PC-3 (cell line): Measurements from ENCODE around the gene GABRP. TPM values are rescaled to one million over a fixed set of nuclear protein-coding genes. Genes with fewer than 3 reads are reported as not detected.

Experiments
- ATAC-seq: fragments of 200-7000 bp; cut with Tn5 transposase; 2 replicates; pipeline ENCODE4 v1.9.1; 2020; ENCODE audit warnings: mild to moderate bottlenecking, moderate library complexity
- BruUV-seq: library from RNA; stranded (reverse); fragments of 400-500 nt; replicated peaks from 2 replicates; lab custom pipeline; 2021; lab: Mats Ljungman, UMichigan
- CTCF ChIA-PET: fragments of 300-600 bp; sonication (Branson Sonifier 250); formaldehyde crosslinking; loops from one replicate; lab custom pipeline; 2022; ENCODE audit warnings: antibody characterized with exemption; lab: Charles Lee
- POLR2A ChIA-PET: fragments of 300-600 bp; sonication (Branson Sonifier 250); formaldehyde crosslinking; loops from one replicate; lab custom pipeline; 2022; ENCODE audit warnings: antibody characterized with exemption; ENCODE audit not compliant: unreplicated experiment; lab: Charles Lee
- DNase-seq: peaks from one replicate; pipeline ENCODE4 v3.0.0-alpha.2; 2015
- H2AFZ ChIP-seq: fragments of 300-600 bp; sonication (generic); 2 replicates; pipeline ENCODE4 v1.6.0; 2016; ENCODE audit warnings: antibody characterized with exemption, low read length
- H3F3A ChIP-seq: fragments of 300-600 bp; sonication (generic); one replicate; pipeline ENCODE4 v1.6.0; 2017; ENCODE audit warnings: antibody characterized with exemption, low read length, control low read depth, mild to moderate bottlenecking; ENCODE audit not compliant: unreplicated experiment
- H3K27ac ChIP-seq: fragments of 300-600 bp; sonication (generic); 2 replicates; pipeline ENCODE4 v1.5.1; 2016; ENCODE audit warnings: mild to moderate bottlenecking, low read length
- H3K27me3 ChIP-seq: fragments of 300-600 bp; sonication (generic); 2 replicates; pipeline ENCODE4 v1.6.1; 2016; ENCODE audit warnings: low read length, mixed read lengths
- H3K36me3 ChIP-seq: fragments of 300-600 bp; sonication (generic); 2 replicates; pipeline ENCODE4 v1.6.1; 2016; ENCODE audit warnings: low read depth, mixed run types, low read length, mixed read lengths
- H3K4me1 ChIP-seq: fragments of 300-600 bp; sonication (generic); 2 replicates; pipeline ENCODE4 v1.5.1; 2016; ENCODE audit warnings: low read length; ENCODE audit not compliant: insufficient read depth
- H3K4me2 ChIP-seq: fragments of 300-600 bp; sonication (generic); 2 replicates; pipeline ENCODE4 v1.6.0; 2016; ENCODE audit warnings: low read length
- H3K4me3 ChIP-seq: fragments of 300-600 bp; sonication (generic); 2 replicates; pipeline ENCODE4 v1.5.1; 2016; ENCODE audit warnings: mild to moderate bottlenecking, low read length, mixed read lengths
- H3K79me2 ChIP-seq: fragments of 300-600 bp; sonication (generic); 2 replicates; pipeline ENCODE4 v1.6.1; 2017; ENCODE audit warnings: low read length, mixed read lengths
- H3K9ac ChIP-seq: fragments of 300-600 bp; sonication (generic); 2 replicates; pipeline ENCODE4 v1.6.0; 2016; ENCODE audit warnings: mild to moderate bottlenecking, low read length
- H3K9me2 ChIP-seq: fragments of 300-600 bp; sonication (generic); replicated peaks from 2 replicates; pipeline ENCODE4 v1.6.1; 2016; ENCODE audit warnings: mixed run types, low read length, mixed read lengths
- H3K9me3 ChIP-seq: fragments of 300-600 bp; sonication (generic); 2 replicates; pipeline ENCODE4 v1.6.1; 2016; ENCODE audit warnings: low read length, mixed read lengths
- H4K20me1 ChIP-seq: fragments of 300-600 bp; sonication (generic); 2 replicates; pipeline ENCODE4 v1.6.1; 2016; ENCODE audit warnings: low read length, mixed read lengths
- CTCF ChIP-seq: fragments of 300-600 bp; sonication (generic); conservative IDR thresholded peaks from 2 replicates; pipeline ENCODE4 v1.5.1; 2017; ENCODE audit warnings: antibody characterized with exemption, low read depth, mild to moderate bottlenecking, low read length
- EZH2 ChIP-seq: fragments of 300-600 bp; sonication (generic); IDR thresholded peaks from one replicate; pipeline ENCODE4 v1.6.1; 2017; ENCODE audit warnings: antibody characterized with exemption, mild to moderate bottlenecking, low read length; ENCODE audit not compliant: unreplicated experiment
- EZH2phosphoT487 ChIP-seq: fragments of 300-600 bp; sonication (generic); IDR thresholded peaks from 2 replicates; pipeline ENCODE4 v1.6.1; 2018; ENCODE audit warnings: mild to moderate bottlenecking, antibody characterized with exemption, low read length, borderline replicate concordance
- intact Hi-C: fragments of 100-400 bp; cut with micrococcal nuclease; formaldehyde crosslinking; loops from 2 replicates; pipeline ENCODE4 v1.9.0; 2023
- total RNA-seq: library from RNA; depleted of rRNA; stranded (reverse); fragments of >200 nt; gene quantifications from 2 replicates; pipeline ENCODE4 v1.2.3, GENCODE V29; 2014

The GABRP gene
- total RNA-seq, 1 experiment from 2014 or later, result not detected

- H3K4me2 ChIP-seq, result no peak overlapping the region
- CTCF ChIA-PET, result no interaction called here
- H3F3A ChIP-seq, result no peaks in the 10 kb centered on the region
- H3K9me3 ChIP-seq, result no peaks in the 10 kb centered on the region
- H3K4me1 ChIP-seq, result no peaks in the 10 kb centered on the region
- no peaks in the 10 kb centered on the region for H3K36me3 ChIP-seq
- H3K9ac ChIP-seq, result no peak overlapping the region
- H3K27ac ChIP-seq, result no peak overlapping the region
- POLR2A ChIA-PET, result no interaction called here
- no peaks in the 10 kb centered on the region for H3K9me2 ChIP-seq
- no peak for ATAC-seq
- no peak for DNase-seq
- TF ChIP-seq CTCF, result no peak
- no peak for TF ChIP-seq EZH2phosphoT487
- no peak for TF ChIP-seq EZH2
- intact Hi-C loops, result no loop called here
- no peak overlapping the region for H2AFZ ChIP-seq
- H3K27me3 ChIP-seq, result 0 out of 2 replicates have a peak, but pooled peaks cover 5% of the 10 kb centered on the region
- H3K4me3 ChIP-seq, result no peak overlapping the region
- no peaks in the 10 kb centered on the region for H4K20me1 ChIP-seq
- H3K79me2 ChIP-seq, result no peaks in the 10 kb centered on the region
- BruUV-seq, result no TSS peak
Observed at GRCh38 chr5:170785416-170785815, 1.9 kb downstream of the GABRP start.

GRCh38 chr5:170787216-170787615, 3.7 kb downstream of the GABRP start:
- Histone ChIP-seq H4K20me1 (no peaks in the 10 kb centered on the region), H3K4me1 (no peaks in the 10 kb centered on the region), H3K27ac (no peak overlapping the region), H3K4me2 (no peak overlapping the region), H3K9ac (no peak overlapping the region), H3K79me2 (no peaks in the 10 kb centered on the region), H3K36me3 (no peaks in the 10 kb centered on the region), H3K9me3 (no peaks in the 10 kb centered on the region), H3K27me3 (0 out of 2 replicates have a peak, but pooled peaks cover 5% of the 10 kb centered on the region), H2AFZ (no peak overlapping the region), H3K4me3 (no peak overlapping the region), H3K9me2 (no peaks in the 10 kb centered on the region), H3F3A (no peaks in the 10 kb centered on the region)
- CTCF ChIA-PET, result no interaction called here
- ATAC-seq (no peak), DNase-seq (no peak)
- POLR2A ChIA-PET, result no interaction called here
- no peak for TF ChIP-seq EZH2
- no peak for TF ChIP-seq CTCF
- no peak for TF ChIP-seq EZH2phosphoT487
- BruUV-seq, result no TSS peak
- intact Hi-C loops, result no loop called here

- BruUV-seq, result no TSS peak
- Histone ChIP-seq H3K4me1 (no peaks in the 10 kb centered on the region), H3F3A (no peaks in the 10 kb centered on the region), H3K27ac (no peak overlapping the region), H3K9me3 (no peaks in the 10 kb centered on the region), H3K79me2 (no peaks in the 10 kb centered on the region), H3K4me2 (no peak overlapping the region), H3K36me3 (no peaks in the 10 kb centered on the region), H2AFZ (no peak overlapping the region), H4K20me1 (no peaks in the 10 kb centered on the region), H3K9me2 (no peaks in the 10 kb centered on the region), H3K27me3 (0 out of 2 replicates have a peak, but pooled peaks cover 5% of the 10 kb centered on the region), H3K9ac (no peak overlapping the region), H3K4me3 (no peak overlapping the region)
- POLR2A ChIA-PET, result no interaction called here
- TF ChIP-seq CTCF, result no peak
- no peak for TF ChIP-seq EZH2
- no peak for TF ChIP-seq EZH2phosphoT487
- intact Hi-C loops, result no loop called here
- no peak for DNase-seq
- CTCF ChIA-PET, result no interaction called here
- ATAC-seq, result no peak
Observed at GRCh38 chr5:170788626-170789304, 5.2 kb downstream of the GABRP start.
